Kasumi-1 (cell line): Measurements from ENCODE around the gene FAM131C.
"Not testable (repeated sequence)": the region's sequence is repeated elsewhere in the genome, so short reads cannot be mapped to it uniquely, and the experiment has no call there.

ENCODE experiments used
- DNase-seq, 2 experiments: peaks; one replicate each; lab custom pipeline; 2025; lab: John Stamatoyannopoulos, UW

Gene FAM131C

GRCh38 chr1:16073490-16074119 is at the start of gene FAM131C:
TSS of gene FAM131C (minus strand) at chr1:16073651. CDS start at chr1:16073442, 209 bp downstream.
- peak; percentile 6 to 8 for DNase-seq

GRCh38 chr1:16122916-16123315 is 49.5 kb upstream of the FAM131C start:
- DNase-seq: no peak

- no peak for DNase-seq
These were observed 49.0 kb upstream of the FAM131C start for GRCh38 chr1:16122350-16122881.

- DNase-seq: no peak
These were observed 47.5 kb upstream of the FAM131C start for GRCh38 chr1:16120940-16121410.

- no peak for DNase-seq
These were observed 47.0 kb upstream of the FAM131C start for GRCh38 chr1:16120407-16120806.

GRCh38 chr1:16119926-16120325 is 46.5 kb upstream of the FAM131C start:
- DNase-seq: no peak

- no peak for DNase-seq
These were observed 46.1 kb upstream of the FAM131C start for GRCh38 chr1:16119504-16119903.

- no peak for DNase-seq
These were observed 45.3 kb upstream of the FAM131C start for GRCh38 chr1:16118706-16119105.

- no peak for DNase-seq
These were observed 44.5 kb upstream of the FAM131C start for GRCh38 chr1:16117936-16118335.

- no peak for DNase-seq
These were observed 43.9 kb upstream of the FAM131C start for GRCh38 chr1:16117369-16117768.

- DNase-seq: no peak
These were observed 43.2 kb upstream of the FAM131C start for GRCh38 chr1:16116625-16117024.

- no peak for DNase-seq
These were observed 42.6 kb upstream of the FAM131C start for GRCh38 chr1:16116002-16116401.

- no peak for DNase-seq
These were observed 42.1 kb upstream of the FAM131C start for GRCh38 chr1:16115468-16115983.

GRCh38 chr1:16114527-16115467 is 41.3 kb upstream of the FAM131C start:
- no peak for DNase-seq

- DNase-seq: no peak
These were observed 39.4 kb upstream of the FAM131C start for GRCh38 chr1:16112596-16113555.

- DNase-seq: no peak
These were observed 38.5 kb upstream of the FAM131C start for GRCh38 chr1:16111771-16112595.

GRCh38 chr1:16110884-16111283 is 37.4 kb upstream of the FAM131C start:
- DNase-seq: no peak

- no peak for DNase-seq
These were observed 37.0 kb upstream of the FAM131C start for GRCh38 chr1:16110456-16110855.

- DNase-seq: no peak
These were observed 36.1 kb upstream of the FAM131C start for GRCh38 chr1:16109571-16109970.

GRCh38 chr1:16107039-16107438 is 33.6 kb upstream of the FAM131C start:
- DNase-seq: not testable (repeated sequence)

- no peak for DNase-seq
These were observed 28.2 kb upstream of the FAM131C start for GRCh38 chr1:16101623-16102022.
